ENCODE results near the gene ATP7B. TPM values are rescaled to one million over a fixed set of nuclear protein-coding genes. Genes with fewer than 3 reads are reported as not detected.

The ATP7B gene
- total RNA-seq, 1 donor from 2014 or later = 11.2 TPM

- Histone ChIP-seq H3K27me3 (ENCODE audit: control insufficient read depth, insufficient read depth, low read length) (no peaks in the 10 kb centered on the region), H3K4me3 (ENCODE audit: low read depth, low read length) (no peak overlapping the region), H3K36me3 (ENCODE audit: control insufficient read depth, insufficient read depth, low read length) (no peaks in the 10 kb centered on the region)
- no peak for TF ChIP-seq CTCF (IDR thresholded peaks at IDR 0.05; ENCODE audit: insufficient read depth, low read length, poor library complexity, severe bottlenecking)
- no peak for DNase-seq (ENCODE audit: low read depth)
These were observed 55.2 kb downstream of the ATP7B start for GRCh38 chr13:51955816-51956603.

GRCh38 chr13:51955281-51955771 is 55.9 kb downstream of the ATP7B start:
- no peak overlapping the region for H3K4me3 ChIP-seq (ENCODE audit: low read depth, low read length)
- no peak for DNase-seq (ENCODE audit: low read depth)
- no peak for TF ChIP-seq CTCF (IDR thresholded peaks at IDR 0.05; ENCODE audit: insufficient read depth, low read length, poor library complexity, severe bottlenecking)

GRCh38 chr13:51953347-51954195 is 57.7 kb downstream of the ATP7B start:
- Histone ChIP-seq H3K27me3 (ENCODE audit: control insufficient read depth, insufficient read depth, low read length) (no peaks in the 10 kb centered on the region), H3K4me3 (ENCODE audit: low read depth, low read length) (no peak overlapping the region), H3K36me3 (ENCODE audit: control insufficient read depth, insufficient read depth, low read length) (no peaks in the 10 kb centered on the region)
- TF ChIP-seq CTCF (IDR thresholded peaks at IDR 0.05; ENCODE audit: insufficient read depth, low read length, poor library complexity, severe bottlenecking) = no peak
- no peak for DNase-seq (ENCODE audit: low read depth)

More at GRCh38 chr13:51955281-51955771, 55.9 kb downstream of the ATP7B start:
- no peaks in the 10 kb centered on the region for H3K27me3 ChIP-seq (ENCODE audit: control insufficient read depth, insufficient read depth, low read length)
- no peaks in the 10 kb centered on the region for H3K36me3 ChIP-seq (ENCODE audit: control insufficient read depth, insufficient read depth, low read length)

GRCh38 chr13:51950722-51951121 is 60.5 kb downstream of the ATP7B start:
- H3K27me3 ChIP-seq (ENCODE audit: control insufficient read depth, insufficient read depth, low read length) = no peaks in the 10 kb centered on the region
- no peak overlapping the region for H3K4me3 ChIP-seq (ENCODE audit: low read depth, low read length)
- TF ChIP-seq CTCF (IDR thresholded peaks at IDR 0.05; ENCODE audit: insufficient read depth, low read length, poor library complexity, severe bottlenecking) = no peak
- no peaks in the 10 kb centered on the region for H3K36me3 ChIP-seq (ENCODE audit: control insufficient read depth, insufficient read depth, low read length)
- DNase-seq (ENCODE audit: low read depth) = no peak

- Histone ChIP-seq H3K4me3 (ENCODE audit: low read depth, low read length) (no peak overlapping the region), H3K27me3 (ENCODE audit: control insufficient read depth, insufficient read depth, low read length) (no peaks in the 10 kb centered on the region), H3K36me3 (ENCODE audit: control insufficient read depth, insufficient read depth, low read length) (no peaks in the 10 kb centered on the region)
- no peak for DNase-seq (ENCODE audit: low read depth)
- TF ChIP-seq CTCF (IDR thresholded peaks at IDR 0.05; ENCODE audit: insufficient read depth, low read length, poor library complexity, severe bottlenecking) = no peak
These were observed 65.0 kb downstream of the ATP7B start for GRCh38 chr13:51946163-51946669.

All from kidney epithelial cell (primary cell).